Right lobe of liver (tissue), 6 donors: ENCODE measurements around the gene ELMO1. TPM values are rescaled to one million over a fixed set of nuclear protein-coding genes. Genes with fewer than 3 reads are reported as not detected.
A peak's percentile ranks its signal among the peaks of the same experiment; 100 is the strongest.

Source experiments
- ATAC-seq, 4 donors: fragments of 200-7000 bp; cut with Tn5 transposase; one replicate each; pipeline ENCODE4 v1.9.1; 2020; ENCODE audit warnings: mild to moderate bottlenecking in 4 of 4, moderate library complexity in 4 of 4
- DNase-seq, 3 donors: peaks; one replicate each; pipeline ENCODE4 v3.0.0-alpha.2; 2020
- H3K27ac ChIP-seq, 3 donors: fragments of 200-600 bp; one replicate each; pipeline ENCODE4 v1.8.0; 2022
- H3K27me3 ChIP-seq, 2 donors: fragments of 200-600 bp; one replicate each; pipeline ENCODE4 v1.8.0; 2022
- H3K36me3 ChIP-seq, 4 donors: fragments of 200-600 bp; sonication (generic) in 1 of 4; one replicate each; pipeline versions ENCODE4 v1.5.1 to v1.8.0; 2017 to 2022; ENCODE audit warnings: control low read depth in 1 of 4
- H3K4me1 ChIP-seq, 4 donors: fragments of 200-600 bp; sonication (generic) in 1 of 4; one replicate each; pipeline versions ENCODE4 v1.5.1 to v1.8.0; 2017 to 2022; ENCODE audit warnings: control low read depth in 1 of 4
- H3K4me3 ChIP-seq, 3 donors: fragments of 200-600 bp; one replicate each; pipeline ENCODE4 v1.8.0; 2022
- H3K9me3 ChIP-seq, 4 donors: fragments of 200-600 bp; sonication (generic) in 1 of 4; one replicate each; pipeline versions ENCODE4 v1.5.1 to v1.8.0; 2017 to 2022; ENCODE audit warnings: control low read depth in 1 of 4
- CTCF ChIP-seq, 4 donors: fragments of 200-600 bp in 3 of 4; fragments of 450-650 bp in 1 of 4; IDR thresholded peaks; one replicate each; pipeline versions ENCODE4 v1.5.1 to v1.8.0; 2016 to 2022; ENCODE audit warnings: antibody characterized with exemption in 4 of 4, mild to moderate bottlenecking in 2 of 4
- POLR2A ChIP-seq: fragments of 450-650 bp; IDR thresholded peaks from one replicate; pipeline ENCODE4 v1.6.1; 2017; ENCODE audit warnings: antibody characterized with exemption, mild to moderate bottlenecking
- WGBS: methylation state at CpG from one replicate; pipeline ENCODE4 v1.1.6; 2018; ENCODE audit warnings: low coverage, low lambda C conversion rate; ENCODE audit not compliant: insufficient coverage; ENCODE audit errors: missing lambda C conversion rate; 5-methylcytosine and 5-hydroxymethylcytosine counted together
- intact Hi-C, 2 donors: fragments of 100-400 bp; cut with DNase I; formaldehyde crosslinking; loops; one replicate each; pipeline versions ENCODE4 v1.11.2 to v1.14.1; 2022
- total RNA-seq, 6 experiments: library from RNA; depleted of rRNA in 2 of 6; stranded (reverse); fragments of >200 nt in 2 of 6; fragmentation: NEBNext Ultra II Directional in 3 of 6; extraction: Animal tissue kit (Norgen Biotek cat#: 25700) in 3 of 6; gene quantifications; one replicate each; pipeline versions ENCODE4 v1.1.0 to v1.2.4, GENCODE V29; 2016 to 2023
- donor health status: DM: no; HTN: yes; CAD: no.
- donor health status: DM: no; HTN: no; CAD: no.
- donor health status: DM: no; HTN: no; CAD: no.
- donor health status: DM: no; HTN: yes; CAD: no.
- donor health status: DM: no; HTN: yes; CAD: no.

The ELMO1 gene
- total RNA-seq, 6 experiments from 2014 or later, result 18.4 to 55.4 (median 25.1) TPM

GRCh38 chr7:37098762-37099161 lies 349.9 kb downstream of the ELMO1 start:
- Histone ChIP-seq H3K27me3 (no peaks in the 10 kb centered on the region), H3K9me3 (no peaks in the 10 kb centered on the region), H3K4me1 (peaks cover 0 to 19% (median 4%) of the 10 kb centered on the region in 4 donors), H3K36me3 (peaks cover 0 to 4% (median 0%) of the 10 kb centered on the region in 4 donors), H3K27ac (no peak overlapping the region), H3K4me3 (no peak overlapping the region)
- intact Hi-C loops, result no loop called here
- DNase-seq, result no peak
- 94% methylated on average over 2 of the region's 2 CpGs for WGBS
- no peak for ATAC-seq
- TF ChIP-seq CTCF (IDR thresholded peaks at IDR 0.05), result no peak
- TF ChIP-seq POLR2A, result no peak

GRCh38 chr7:37097983-37098382 lies 350.7 kb downstream of the ELMO1 start:
- H3K4me3 ChIP-seq, result no peak overlapping the region
- H3K27me3 ChIP-seq, result no peaks in the 10 kb centered on the region
- peaks cover 0 to 4% (median 0%) of the 10 kb centered on the region in 4 donors for H3K36me3 ChIP-seq
- peaks cover 0 to 26% (median 7%) of the 10 kb centered on the region in 4 donors for H3K4me1 ChIP-seq
- 100% methylated on average over 1 of the region's 1 CpG for WGBS
- TF ChIP-seq CTCF (IDR thresholded peaks at IDR 0.05) (no peak), POLR2A (no peak)
- H3K27ac ChIP-seq, result no peak overlapping the region
- DNase-seq, result no peak
- no peak for ATAC-seq
- H3K9me3 ChIP-seq, result no peaks in the 10 kb centered on the region
- intact Hi-C loops, result no loop called here

DNA sequence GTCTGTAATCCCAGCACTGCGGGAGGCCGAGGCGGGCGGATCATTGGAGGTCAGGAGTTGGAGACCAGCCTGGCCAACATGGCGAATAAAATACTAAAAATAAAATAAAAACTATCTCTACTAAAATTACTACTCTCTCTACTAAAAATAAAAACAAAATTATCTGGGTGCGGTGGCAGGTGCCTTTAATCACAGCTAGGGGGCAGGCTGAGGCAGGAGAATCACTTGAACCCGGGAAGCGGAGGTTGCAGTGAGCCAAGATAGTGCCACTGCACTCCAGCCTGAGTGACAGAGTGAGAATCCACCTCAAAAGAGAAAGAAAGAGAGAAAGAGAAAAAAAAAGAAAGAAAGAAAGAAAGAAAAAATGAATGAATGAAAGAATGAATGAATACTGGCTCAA lies 351.4 kb downstream of the ELMO1 start:
- ATAC-seq (no peak), DNase-seq (no peak)
- Histone ChIP-seq H3K27me3 (no peaks in the 10 kb centered on the region), H3K36me3 (peaks cover 0 to 4% (median 0%) of the 10 kb centered on the region in 4 donors), H3K9me3 (no peaks in the 10 kb centered on the region), H3K4me3 (no peak overlapping the region), H3K27ac (no peak overlapping the region), H3K4me1 (peaks cover 0 to 32% (median 7%) of the 10 kb centered on the region in 4 donors)
- intact Hi-C loops, result no loop called here
- WGBS, result 98% methylated on average over 7 of the region's 8 CpGs
- peak in 3 of 4 donors; percentile 8 to 27 (median 10) for TF ChIP-seq CTCF (IDR thresholded peaks at IDR 0.05)
- no peak for TF ChIP-seq POLR2A

- ATAC-seq (no peak), DNase-seq (no peak)
- no peaks in the 10 kb centered on the region for H3K27me3 ChIP-seq
- H3K36me3 ChIP-seq, result peaks cover 0 to 4% (median 0%) of the 10 kb centered on the region in 4 donors
- TF ChIP-seq CTCF (IDR thresholded peaks at IDR 0.05) (no peak), POLR2A (no peak)
- H3K4me1 ChIP-seq, result peaks cover 0 to 32% (median 7%) of the 10 kb centered on the region in 4 donors
- H3K27ac ChIP-seq, result no peak overlapping the region
- intact Hi-C loops, result no loop called here
- H3K9me3 ChIP-seq, result no peaks in the 10 kb centered on the region
- H3K4me3 ChIP-seq, result no peak overlapping the region
- WGBS, result 95% methylated on average over 6 of the region's 6 CpGs
Observed at GRCh38 chr7:37096341-37096740, 352.3 kb downstream of the ELMO1 start.

- ATAC-seq, result peak in 3 of 4 donors; percentile 28 to 51 (median 30)
- TF ChIP-seq CTCF (IDR thresholded peaks at IDR 0.05) (no peak), POLR2A (no peak)
- no peak for DNase-seq
- 60% methylated on average over 1 of the region's 1 CpG for WGBS
- no peaks in the 10 kb centered on the region for H3K27me3 ChIP-seq
- H3K27ac ChIP-seq, result no peak overlapping the region
- H3K9me3 ChIP-seq, result no peaks in the 10 kb centered on the region
- H3K4me1 ChIP-seq, result peaks cover 0 to 40% (median 8%) of the 10 kb centered on the region in 4 donors
- H3K36me3 ChIP-seq, result peaks cover 0 to 4% (median 0%) of the 10 kb centered on the region in 4 donors
- no peak overlapping the region for H3K4me3 ChIP-seq
- intact Hi-C loops, result no loop called here
Observed at GRCh38 chr7:37095122-37095521, 353.5 kb downstream of the ELMO1 start.
